GM06990 (cell line): ENCODE results near the gene PIEZO1.

ENCODE experiments used
- DNase-seq: peaks from one replicate; pipeline ENCODE4 v3.0.0-alpha.2; 2011; ENCODE audit not compliant: insufficient read length; ENCODE audit errors: extremely low read depth
- H3K27me3 ChIP-seq: replicated peaks from 2 replicates; pipeline ENCODE4 v1.6.0; 2011; ENCODE audit warnings: low read length; ENCODE audit not compliant: control insufficient read depth, insufficient read depth
- H3K36me3 ChIP-seq: 2 replicates; pipeline ENCODE4 v1.5.1; 2011; ENCODE audit warnings: low read length; ENCODE audit not compliant: control insufficient read depth, insufficient read depth
- H3K4me3 ChIP-seq: replicated peaks from 2 replicates; pipeline ENCODE4 v1.5.1; 2011; ENCODE audit warnings: low read depth, mild to moderate bottlenecking, control low read depth, low read length
- TF ChIP-seq, protein P1 (sequence below): IDR thresholded peaks from 2 replicates; pipeline ENCODE4 v1.5.1; 2011; ENCODE audit warnings: low read length, control low read depth, mild to moderate bottlenecking, inconsistent platforms; ENCODE audit not compliant: insufficient read depth, poor library complexity, severe bottlenecking

Gene PIEZO1

GRCh38 chr16:88705076-88705684, 79.8 kb downstream of the PIEZO1 start:
- no peaks in the 10 kb centered on the region for H3K27me3 ChIP-seq
- H3K4me3 ChIP-seq, result peak overlapping the region; percentile 98
- peaks cover 7% of the 10 kb centered on the region for H3K36me3 ChIP-seq
- DNase-seq, result no peak
- TF ChIP-seq, protein P1, sequence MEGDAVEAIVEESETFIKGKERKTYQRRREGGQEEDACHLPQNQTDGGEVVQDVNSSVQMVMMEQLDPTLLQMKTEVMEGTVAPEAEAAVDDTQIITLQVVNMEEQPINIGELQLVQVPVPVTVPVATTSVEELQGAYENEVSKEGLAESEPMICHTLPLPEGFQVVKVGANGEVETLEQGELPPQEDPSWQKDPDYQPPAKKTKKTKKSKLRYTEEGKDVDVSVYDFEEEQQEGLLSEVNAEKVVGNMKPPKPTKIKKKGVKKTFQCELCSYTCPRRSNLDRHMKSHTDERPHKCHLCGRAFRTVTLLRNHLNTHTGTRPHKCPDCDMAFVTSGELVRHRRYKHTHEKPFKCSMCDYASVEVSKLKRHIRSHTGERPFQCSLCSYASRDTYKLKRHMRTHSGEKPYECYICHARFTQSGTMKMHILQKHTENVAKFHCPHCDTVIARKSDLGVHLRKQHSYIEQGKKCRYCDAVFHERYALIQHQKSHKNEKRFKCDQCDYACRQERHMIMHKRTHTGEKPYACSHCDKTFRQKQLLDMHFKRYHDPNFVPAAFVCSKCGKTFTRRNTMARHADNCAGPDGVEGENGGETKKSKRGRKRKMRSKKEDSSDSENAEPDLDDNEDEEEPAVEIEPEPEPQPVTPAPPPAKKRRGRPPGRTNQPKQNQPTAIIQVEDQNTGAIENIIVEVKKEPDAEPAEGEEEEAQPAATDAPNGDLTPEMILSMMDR, result no peak

GRCh38 chr16:88703486-88704309, 81.3 kb downstream of the PIEZO1 start:
- TF ChIP-seq, protein P1, result no peak
- H3K36me3 ChIP-seq, result peaks cover 4% of the 10 kb centered on the region

DNA sequence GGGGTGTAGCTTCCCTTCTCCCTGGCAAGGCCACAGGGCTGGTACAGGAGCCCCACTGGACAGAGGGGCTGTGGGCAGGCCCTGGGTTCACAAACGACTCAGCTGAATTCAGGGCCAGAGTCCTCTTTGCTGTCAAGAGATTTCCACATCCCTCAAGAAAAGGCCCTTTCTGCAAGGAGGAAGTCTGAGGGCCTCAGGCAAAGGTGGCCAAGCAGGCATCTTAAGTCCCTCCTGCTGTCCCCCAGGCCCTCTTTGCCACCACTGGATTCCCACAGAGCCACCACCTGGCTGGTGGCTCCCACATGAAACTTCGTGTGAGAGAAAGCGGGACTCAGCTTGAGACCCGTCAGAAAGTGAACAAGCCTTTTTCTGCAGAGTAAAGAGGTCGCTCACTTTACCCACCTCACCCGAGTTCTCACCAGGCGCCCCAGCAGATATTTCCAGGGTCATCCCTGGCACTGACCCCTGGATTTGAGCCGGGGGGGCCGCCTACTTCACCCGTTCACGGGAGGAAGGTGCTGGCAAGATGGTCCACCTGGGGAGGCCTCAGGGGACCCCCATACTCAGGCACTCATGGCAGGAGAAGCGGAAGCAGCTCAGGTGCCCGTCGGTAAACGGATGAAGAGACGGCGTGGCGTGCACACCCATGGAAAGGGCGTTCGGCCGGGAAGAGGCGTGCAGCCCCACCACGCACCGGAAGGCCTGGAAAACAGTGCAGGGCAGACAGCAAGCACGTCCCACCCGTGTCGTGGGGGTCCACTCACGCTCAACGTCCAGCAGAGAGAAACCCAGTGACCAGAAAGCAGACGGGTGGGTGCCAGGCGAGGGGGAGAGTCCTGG, 82.4 kb downstream of the PIEZO1 start:
- Histone ChIP-seq H3K27me3 (no peaks in the 10 kb centered on the region), H3K36me3 (peaks cover 11% of the 10 kb centered on the region), H3K4me3 (no peak overlapping the region)
- DNase-seq, result no peak
- TF ChIP-seq, protein P1, result no peak

More at GRCh38 chr16:88703486-88704309, 81.3 kb downstream of the PIEZO1 start:
- peak overlapping the region; percentile 43 for H3K4me3 ChIP-seq
- no peaks in the 10 kb centered on the region for H3K27me3 ChIP-seq
- peak; percentile 61 for DNase-seq

- TF ChIP-seq, protein P1, result no peak
- peaks cover 13% of the 10 kb centered on the region for H3K36me3 ChIP-seq
- no peaks in the 10 kb centered on the region for H3K27me3 ChIP-seq
- H3K4me3 ChIP-seq, result peak overlapping the region; percentile 45
- no peak for DNase-seq
Measured at GRCh38 chr16:88701581-88702370, 83.2 kb downstream of the PIEZO1 start.
